T47D (cell line): ENCODE data around the gene GNL1.
"Not testable (repeated sequence)": the region's sequence is repeated elsewhere in the genome, so short reads cannot be mapped to it uniquely, and the experiment has no call there.

Experiments used
- DNase-seq, 2 experiments: peaks; one replicate each; pipeline versions ENCODE4 v3.0.0 to v3.0.0-alpha.2; 2011 to 2012; ENCODE audit warnings: low read depth in 1 of 2, low spot score in 1 of 2
- JUND ChIP-seq: IDR thresholded peaks from 2 replicates; pipeline ENCODE4 v1.6.1; 2012; ENCODE audit warnings: low read depth
- in situ Hi-C: cut with HindIII; loops from 2 replicates; pipeline ENCODE4 v1.10.0; 2016; ENCODE audit warnings: low sequenced_read_pairs, low pct_unique_long_range_greater_than_20kb

Gene GNL1

GRCh38 chr6:30515106-30515505 is 41.2 kb downstream of the GNL1 start:
- in situ Hi-C loops: no loop called here
- TF ChIP-seq JUND: no peak
- DNase-seq: no peak

DNA sequence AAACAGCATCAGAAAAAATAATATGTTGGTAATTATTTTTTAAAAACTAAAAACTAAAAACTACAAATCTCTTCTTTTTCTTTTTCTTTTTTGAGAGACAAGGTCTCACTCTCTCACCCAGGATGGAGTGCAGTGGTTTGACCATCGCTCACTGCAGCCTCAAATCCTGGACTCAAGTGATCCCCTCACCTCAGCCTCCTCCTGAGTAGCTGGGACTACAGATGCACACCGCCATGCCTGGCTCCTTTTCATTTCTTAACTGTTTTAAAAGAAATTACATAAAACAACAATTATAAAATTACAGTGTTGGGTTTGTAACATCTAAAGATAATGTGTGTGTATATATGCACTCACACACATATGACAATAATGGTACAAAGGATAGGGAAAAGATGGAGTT is 42.8 kb downstream of the GNL1 start:
- TF ChIP-seq JUND: no peak
- in situ Hi-C loops: no loop called here
- DNase-seq: no peak

DNA sequence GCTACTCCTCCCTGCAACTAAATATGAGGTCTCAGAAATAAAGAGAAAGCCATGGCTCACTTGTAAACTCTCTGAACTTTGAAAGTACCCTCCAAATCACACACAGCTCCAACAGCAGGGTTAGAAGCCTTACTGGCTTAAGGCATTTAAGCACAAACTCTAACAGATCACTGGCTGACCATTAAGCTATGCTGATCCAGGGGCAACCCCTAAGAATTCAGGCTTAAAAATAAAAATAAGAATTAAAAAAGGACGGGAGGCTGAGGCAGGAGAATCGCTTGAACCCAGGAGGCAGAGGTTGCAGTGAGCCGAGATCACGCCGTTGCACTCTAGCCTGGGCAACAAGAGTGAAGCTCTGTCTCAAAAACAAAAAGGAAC is 45.1 kb downstream of the GNL1 start:
- TF ChIP-seq JUND: no peak
- in situ Hi-C loops: no loop called here
- DNase-seq: no peak

DNA sequence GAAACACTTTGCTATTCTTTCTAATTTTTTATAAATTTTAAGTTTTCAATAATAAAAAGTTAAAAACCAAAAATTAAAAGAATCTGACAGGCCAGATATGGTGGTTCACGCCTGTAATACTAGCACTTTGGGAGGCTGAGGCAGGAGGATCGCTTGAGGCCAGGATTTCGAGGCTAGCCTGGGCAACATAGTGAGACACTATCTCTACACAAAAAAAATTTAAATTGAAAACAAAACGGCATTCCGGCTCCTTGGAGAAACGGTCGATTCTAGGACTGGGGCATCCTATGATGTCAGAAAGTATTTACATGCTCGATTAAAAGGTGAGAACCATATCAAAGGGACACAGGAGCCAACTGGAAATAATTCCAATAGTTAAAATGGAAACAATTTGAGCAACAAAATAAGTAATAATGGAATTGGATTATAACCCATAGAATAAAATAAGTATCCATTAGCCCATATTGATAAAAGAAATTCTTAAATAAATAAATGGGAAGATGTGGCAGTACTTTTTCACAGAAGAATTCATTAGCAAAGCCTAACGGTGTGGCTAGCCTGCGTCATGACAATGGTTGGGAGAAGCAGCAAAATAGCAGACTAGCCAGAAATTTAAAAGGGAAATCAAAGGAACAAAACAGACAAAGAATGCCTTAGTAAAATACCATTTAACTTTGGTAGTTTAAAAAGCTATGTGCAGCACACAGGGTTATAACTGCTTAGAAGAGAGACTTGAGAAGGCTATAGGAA is 45.7 kb downstream of the GNL1 start:
- no peak for DNase-seq
- in situ Hi-C loops: no loop called here
- TF ChIP-seq JUND: no peak

DNA sequence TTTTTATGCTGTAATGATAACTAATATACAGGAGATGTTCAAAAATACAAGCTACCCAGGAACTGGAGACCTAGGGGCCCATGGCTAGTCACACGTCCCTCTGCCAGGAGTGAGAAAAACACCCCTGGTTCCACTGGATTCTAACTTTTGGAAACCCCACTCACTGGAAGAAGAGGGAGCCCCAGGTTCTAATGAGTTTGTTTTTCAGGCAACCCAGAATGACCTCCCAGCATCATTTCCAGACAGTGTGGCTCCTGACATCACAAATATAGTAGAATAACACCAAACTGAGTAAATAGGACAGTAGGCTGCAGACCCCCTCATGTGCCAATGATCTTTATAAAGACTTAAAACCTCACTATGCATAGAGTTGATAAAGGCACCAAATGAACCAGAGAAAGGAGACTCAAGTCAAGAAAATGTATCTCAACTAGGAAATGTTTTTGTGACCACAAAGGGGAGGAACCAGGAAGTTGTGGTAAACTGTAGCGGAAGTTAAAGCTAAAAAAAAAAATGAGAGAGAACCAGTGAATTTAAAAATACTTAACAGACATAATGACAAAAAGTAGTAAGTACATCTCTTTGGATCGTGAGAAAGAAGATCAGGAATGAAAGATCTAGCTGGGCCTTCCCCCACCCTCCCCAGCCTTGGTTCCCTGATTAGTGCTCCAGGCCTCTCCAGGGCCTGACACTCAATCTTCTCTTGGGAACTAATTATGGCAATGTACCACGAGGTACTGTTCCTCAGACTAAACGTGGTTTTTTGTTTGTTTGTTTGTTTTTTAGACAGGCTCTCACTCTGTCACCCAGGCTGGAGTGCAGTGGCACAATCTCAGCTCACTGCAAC is 47.2 kb downstream of the GNL1 start:
- no peak for DNase-seq
- TF ChIP-seq JUND: no peak
- in situ Hi-C loops: no loop called here

GRCh38 chr6:30507849-30508827 is 48.2 kb downstream of the GNL1 start:
- no peak for DNase-seq
- in situ Hi-C loops: no loop called here
- no peak for TF ChIP-seq JUND

DNA sequence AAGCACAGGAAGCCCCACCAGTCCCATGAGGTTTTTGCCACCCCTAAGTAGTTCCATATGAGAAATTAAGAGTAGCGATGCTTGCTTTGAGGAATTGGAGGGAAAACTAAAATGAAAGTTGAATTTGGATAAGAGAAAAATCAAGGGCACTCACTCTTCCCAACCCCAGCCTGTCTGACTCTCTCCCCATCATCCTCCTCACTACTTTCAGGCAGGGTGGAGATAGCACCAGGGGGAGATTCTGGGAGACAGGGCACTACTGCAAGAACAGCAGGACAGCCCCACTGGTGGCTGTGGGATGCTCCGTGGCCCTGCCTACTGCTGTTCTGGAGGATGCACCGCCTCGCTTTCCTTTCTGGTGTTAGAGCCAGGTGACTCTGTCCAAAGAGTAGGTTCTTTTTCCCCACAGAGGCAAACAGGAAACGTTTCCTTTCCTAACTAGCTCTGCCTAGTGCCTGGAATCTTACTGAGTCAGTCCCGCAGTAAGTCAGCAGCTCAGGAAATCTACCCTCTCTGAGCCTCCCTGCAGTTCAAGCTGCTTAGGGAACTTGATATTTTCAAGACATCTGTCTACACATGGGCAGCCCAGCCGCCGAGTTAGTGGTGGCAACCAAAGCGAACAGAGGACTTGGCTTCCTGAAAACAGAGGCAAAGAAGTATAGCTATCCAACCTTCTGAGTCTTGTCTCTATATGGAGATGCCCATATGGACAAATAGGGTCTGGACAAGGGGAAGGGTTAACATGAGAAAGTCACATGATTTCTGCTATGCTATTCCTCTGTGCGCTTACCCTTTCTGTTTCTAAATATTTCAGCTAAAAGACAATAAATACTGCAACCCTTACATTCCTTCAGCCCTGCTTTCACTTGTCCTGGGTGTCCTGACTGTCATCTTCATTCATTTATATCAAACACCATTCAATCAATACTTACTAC is 55.6 kb downstream of the GNL1 start:
- in situ Hi-C loops: no loop called here
- no peak for DNase-seq
- no peak for TF ChIP-seq JUND

GRCh38 chr6:30498705-30499104 is 57.6 kb downstream of the GNL1 start:
- DNase-seq: not testable (repeated sequence)

DNA sequence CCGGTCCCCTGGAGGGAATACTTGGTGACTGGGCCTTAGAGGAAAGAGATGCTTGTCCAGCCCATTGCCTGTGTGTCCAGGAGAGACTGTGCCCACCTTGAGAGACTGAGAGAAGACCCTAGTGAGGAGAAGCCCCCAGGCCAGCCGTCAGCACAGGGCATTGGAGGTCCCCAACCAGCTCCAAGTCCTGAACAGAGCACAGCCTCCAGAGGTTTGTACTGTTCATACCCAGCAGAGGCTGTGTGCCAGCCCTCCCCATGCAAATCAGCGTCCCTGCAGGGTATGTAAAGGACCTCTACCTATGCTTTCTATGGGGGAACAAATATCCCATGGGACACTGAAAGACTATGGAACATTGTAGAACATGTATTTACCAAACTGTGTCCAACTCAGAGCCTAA is 58.6 kb downstream of the GNL1 start:
- in situ Hi-C loops: no loop called here
- no peak for TF ChIP-seq JUND
- no peak for DNase-seq

More at GRCh38 chr6:30498705-30499104, 57.6 kb downstream of the GNL1 start:
- in situ Hi-C loops: not testable (repeated sequence)

- in situ Hi-C loops, DNase-seq: not testable (repeated sequence)
These were observed 59.1 kb downstream of the GNL1 start for GRCh38 chr6:30497261-30497599.

DNA sequence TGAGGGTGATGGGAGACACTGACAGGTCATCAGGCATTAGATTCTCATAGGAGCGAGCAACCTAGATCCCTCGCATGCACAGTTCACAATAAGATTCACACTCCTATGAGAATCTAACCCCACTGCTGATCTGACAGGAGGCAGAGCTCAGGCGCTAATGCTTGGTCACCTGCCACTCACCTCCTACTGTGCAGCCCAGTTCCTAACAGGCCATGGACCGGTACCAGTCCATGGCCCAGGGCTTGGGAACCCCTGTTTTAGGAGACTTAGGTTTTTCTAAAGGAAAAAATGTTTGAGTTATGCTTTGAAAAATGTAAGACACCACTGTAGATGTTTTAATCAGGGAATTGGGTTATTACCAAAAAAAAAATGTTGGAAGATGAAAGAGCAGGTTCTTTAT is 60.3 kb downstream of the GNL1 start:
- in situ Hi-C loops: no loop called here
- TF ChIP-seq JUND: no peak
- DNase-seq: no peak

DNA sequence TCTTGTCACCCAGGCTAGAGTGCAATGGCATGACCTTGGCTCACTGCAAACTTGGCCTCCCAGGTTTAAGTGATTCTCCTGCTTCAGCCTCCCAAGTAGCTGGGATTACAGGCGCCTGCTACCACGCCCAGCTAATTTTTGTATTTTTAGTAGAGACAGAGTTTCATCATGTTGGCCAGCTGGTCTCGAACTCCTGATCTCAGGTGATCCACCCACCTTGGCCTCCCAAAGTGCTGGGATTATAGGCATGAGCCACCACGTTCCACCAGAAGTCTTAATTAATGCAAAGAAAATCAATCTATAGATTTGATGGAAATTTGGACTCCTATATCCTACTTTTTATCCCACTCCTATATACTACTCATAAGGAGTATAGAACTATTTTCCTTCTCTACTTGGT is 61.2 kb downstream of the GNL1 start:
- in situ Hi-C loops, DNase-seq: not testable (repeated sequence)
